Inferior parietal cortex (tissue), 1 donor: Measurements from ENCODE around the gene GALNT9.
"Not testable (repeated sequence)": the region's sequence is repeated elsewhere in the genome, so short reads cannot be mapped to it uniquely, and the experiment has no call there.

Experiments
- DNase-seq: peaks from one replicate; pipeline ENCODE4 v3.0.0-alpha.2; 2016; ENCODE audit errors: extremely low spot score

The GALNT9 gene

DNA sequence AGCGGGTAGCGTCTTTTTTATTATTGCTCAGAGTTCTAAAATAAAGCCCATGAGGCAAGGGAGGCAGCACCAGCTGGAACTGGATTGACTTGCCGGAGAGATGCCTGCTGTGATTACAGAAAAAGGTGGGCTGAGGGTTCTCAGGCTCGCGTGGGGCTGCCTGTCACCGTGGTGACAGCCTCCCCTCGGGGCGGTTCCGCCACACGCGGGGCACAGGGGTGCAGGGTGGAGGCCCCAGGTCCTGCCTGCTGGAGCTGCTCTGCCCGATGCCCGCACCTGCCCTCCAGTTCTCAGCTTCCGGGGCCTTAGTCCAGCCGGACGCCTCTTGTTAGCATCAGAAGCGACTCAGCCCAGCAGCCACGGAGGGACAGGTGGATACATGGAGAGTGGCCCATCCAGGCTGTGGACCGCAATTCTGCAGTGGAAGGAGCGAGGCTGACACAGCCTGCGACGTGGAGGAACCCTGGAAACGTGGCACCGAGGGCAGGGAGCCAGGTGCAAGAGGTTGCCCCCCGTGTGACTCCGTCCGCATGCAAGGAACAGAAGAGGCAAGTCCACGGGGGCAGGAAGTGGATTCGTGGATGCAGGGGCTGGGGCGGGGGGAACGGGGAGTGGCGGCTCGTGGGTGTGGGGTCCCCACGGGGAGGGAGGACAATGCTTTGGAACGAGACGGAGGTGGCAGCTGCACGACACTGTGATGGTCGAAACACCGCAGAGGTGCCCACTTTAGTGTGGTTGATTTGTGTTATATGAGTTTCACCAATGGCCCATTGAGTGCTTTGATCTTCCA is 79.5 kb downstream of the GALNT9 start:
- no peak for DNase-seq

- DNase-seq = peak; percentile 25
Measured at GRCh38 chr12:132248453-132249167, 80.8 kb downstream of the GALNT9 start.

DNA sequence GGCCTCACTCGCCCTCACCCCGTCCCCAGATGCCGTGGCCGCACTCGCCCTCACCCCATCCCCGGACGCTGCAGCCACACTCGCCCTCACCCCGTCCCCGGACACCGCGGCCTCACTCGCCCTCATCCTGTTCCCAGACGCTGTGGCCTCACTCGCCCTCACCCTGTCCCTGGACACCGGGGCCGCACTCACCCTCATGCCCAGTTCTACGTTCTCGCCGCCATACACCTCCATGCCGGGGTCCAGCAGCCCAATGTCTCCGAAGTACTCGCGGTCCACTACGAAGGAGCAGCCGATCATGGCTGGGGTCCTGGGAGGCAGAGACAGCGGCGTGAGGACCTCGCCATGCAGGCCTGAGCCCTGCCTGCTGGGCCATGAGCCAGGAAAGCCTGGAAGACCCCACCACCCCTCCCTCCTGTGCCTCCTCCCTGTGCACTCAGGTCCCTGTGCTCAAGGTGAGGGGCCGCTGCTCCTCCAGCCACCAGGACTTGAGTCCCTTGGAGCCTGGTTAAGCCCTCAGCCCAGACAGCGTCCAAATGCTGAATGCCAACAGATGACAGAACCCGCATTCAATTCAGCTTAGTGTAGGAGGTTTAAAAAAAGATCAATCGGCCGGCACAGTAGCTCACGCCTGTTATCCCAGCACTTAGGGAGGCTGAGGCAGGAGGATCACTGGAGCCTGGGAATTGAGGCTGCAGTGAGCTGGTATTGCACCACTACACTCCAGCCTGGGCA is 81.5 kb downstream of the GALNT9 start:
- DNase-seq = no peak

DNA sequence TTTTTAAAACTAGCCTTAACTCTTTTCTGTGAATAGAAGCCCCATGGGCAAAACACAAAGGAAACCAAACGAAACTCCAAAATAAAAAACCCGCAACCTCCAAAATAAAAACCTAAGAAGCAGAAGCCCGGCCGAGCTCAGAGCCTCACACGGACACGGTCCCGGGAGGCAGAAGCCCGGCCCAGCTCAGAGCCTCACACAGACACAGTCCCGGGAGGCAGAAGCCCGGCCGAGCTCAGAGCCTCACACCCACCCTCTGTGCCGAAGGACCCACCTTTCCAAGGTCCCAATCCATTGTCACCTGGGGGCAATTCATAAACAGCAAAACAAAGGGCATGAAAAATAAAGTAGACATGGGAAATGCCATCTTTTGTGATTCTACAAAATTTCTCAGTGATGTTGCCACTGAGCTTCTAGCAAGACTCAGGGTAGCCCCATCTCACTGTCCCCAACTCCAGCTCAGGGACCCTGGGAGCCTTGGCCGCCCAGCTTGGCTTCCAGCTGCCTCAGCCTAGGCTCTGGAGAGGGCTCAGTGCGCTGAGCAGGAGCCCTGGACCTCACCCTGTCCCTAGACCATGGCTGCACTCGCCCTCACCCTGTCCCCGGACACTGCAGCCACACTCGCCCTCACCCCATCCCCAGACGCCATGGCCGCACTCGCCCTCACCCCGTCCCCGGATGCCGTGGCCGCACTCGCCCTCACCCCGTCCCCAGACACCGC is 82.2 kb downstream of the GALNT9 start:
- DNase-seq = no peak

DNA sequence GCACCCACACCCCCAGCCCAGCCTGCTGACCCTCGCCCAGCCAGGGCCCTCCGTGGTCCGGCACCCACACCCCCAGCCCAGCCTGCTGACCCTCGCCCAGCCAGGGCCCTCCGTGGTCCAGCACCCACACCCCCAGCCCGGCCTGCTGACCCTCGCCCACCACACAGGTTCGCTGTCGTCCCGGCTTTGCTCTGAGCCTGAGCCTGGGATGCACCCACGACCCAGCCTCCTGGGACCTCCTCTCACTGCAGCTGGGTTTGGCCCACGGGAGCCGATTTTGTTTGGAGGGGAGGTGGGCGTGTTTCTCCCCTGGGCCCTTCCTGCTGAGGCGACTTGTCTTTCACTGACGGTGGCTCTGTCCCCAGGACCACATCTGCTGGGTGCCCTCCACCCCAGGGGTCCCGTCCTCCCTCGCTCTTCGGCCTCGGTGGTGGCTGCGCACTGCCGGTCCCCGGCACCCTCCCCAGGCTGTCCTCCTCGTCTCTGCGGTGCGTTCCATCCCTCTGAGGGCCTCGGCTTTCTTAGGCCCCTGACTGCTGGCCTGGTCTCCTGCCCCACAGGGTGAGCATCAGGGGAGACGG is 83.8 kb downstream of the GALNT9 start:
- DNase-seq = no peak

DNA sequence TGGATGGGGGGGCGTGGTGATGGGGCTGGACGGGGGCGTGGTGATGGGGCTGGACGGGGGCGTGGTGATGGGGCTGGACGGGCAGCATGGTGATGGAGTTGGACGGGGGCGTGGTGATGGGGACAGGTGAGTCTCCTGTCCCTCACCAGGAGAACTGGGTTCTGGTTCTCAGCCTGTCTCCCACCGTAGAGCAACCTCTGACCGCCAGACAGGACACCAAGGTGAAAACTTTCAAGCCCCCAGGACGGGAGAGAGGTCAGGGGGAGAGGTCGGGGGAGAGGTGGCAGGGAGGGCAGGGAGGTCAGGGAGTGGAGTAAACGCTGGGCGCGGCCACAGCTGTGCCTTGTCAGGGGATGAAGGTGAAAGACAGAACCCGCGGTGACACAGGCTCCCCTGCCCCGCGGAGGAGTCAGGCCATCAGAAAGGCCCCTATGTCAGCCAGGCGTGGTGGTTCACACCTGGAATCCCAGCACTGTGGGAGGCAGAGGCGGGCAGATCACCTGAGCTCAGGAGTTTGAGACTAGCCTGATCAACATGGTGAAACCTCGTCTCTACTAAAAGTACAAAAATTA is 84.6 kb downstream of the GALNT9 start:
- no peak for DNase-seq

DNA sequence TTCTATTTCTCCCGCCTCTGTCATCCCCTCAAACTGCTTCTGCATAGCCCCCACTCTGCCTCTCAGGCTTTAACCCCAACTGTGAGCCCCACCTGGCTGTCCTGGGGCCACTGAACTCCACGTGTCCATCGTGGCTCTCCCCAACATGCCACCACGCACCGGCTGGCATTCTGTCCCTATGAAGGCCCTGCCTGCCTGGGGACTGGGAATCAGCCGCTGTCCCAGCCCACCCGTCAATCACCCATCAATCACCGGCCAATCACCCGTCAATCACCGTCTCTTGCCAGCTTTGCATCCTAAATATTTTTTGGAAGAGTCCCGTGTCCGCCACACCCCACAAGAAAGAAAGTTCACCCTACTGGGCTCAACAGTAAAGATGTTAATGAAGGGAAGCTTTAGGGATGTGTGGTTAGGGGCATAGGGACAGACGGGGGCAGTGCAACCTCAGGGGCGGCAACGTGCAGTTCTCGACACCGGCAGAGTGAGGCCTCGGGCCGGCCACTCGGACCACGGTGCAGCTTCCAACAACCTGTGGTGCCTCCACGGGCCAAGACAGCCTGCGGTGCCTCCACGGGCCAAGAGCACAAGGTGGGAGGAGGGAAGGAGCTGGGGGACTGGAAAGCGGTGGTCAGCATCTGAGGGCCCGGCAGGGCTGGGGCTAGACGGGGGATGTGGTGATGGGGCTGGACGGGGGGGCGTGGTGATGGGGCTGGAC is 85.6 kb downstream of the GALNT9 start:
- DNase-seq = no peak

DNA sequence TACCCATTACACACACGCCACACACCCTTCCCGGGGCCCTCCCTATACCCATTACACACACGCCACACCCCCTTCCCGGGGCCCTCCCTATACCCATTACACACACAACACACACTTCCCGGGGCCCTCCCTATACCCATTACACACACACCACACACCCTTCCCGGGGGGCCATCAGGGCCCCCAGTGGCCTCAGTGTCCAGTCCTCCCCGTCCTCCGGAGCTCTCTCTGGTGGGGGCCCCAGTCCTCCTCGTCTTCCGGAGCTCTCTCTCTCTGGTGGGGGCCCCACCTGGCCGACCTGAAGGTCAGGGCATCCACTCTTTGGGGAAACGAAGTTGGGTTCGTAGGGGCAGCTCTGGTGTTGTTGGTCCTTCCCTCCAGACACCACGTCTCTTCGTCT is 86.2 kb downstream of the GALNT9 start:
- DNase-seq = not testable (repeated sequence)

GRCh38 chr12:132240669-132241007 is 88.8 kb downstream of the GALNT9 start:
- DNase-seq = not testable (repeated sequence)

DNA sequence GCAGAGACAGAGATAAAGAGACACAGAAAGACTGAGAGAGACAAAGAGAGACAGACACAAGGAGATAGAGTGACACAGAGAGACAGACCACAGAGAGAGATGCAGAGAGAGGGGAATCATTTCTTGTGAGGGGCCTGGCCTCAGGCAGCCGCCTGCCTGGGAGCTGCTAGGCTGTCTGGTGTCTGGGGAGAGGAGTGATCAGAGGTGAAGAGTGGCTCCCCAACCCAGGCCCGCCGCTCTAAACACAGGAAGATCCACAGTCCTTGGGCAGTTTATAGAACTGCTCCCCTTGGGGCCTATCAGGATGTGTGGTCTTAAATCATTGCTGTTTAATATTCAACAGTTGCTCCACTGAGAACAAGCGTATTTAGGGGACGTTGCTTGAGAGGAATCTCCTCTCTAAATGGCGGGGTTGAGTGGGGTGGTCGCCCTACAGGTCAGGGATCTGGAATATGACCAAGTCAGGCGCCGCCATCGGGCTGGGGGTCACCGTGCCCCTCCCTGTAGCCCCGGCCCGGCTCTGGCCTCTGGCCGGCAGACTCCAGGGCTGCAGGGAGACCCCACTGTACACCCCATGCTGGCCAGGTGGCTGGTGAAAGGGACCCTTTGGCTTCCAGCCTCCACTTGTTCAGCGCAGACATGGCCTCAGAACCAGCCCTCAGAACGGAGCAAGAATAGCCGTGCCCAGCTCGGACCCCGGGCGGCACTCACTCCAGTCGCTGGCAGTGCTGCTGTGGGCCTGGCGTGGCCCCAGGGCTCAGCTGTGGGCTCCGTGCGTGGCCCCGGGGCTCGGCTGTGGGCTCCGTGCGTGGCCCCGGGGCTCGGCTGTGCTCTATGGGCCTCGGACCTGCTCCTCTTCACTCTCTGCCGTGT is 89.4 kb downstream of the GALNT9 start:
- no peak for DNase-seq

- DNase-seq = no peak
Measured at GRCh38 chr12:132239392-132239791, 90.0 kb downstream of the GALNT9 start.

DNA sequence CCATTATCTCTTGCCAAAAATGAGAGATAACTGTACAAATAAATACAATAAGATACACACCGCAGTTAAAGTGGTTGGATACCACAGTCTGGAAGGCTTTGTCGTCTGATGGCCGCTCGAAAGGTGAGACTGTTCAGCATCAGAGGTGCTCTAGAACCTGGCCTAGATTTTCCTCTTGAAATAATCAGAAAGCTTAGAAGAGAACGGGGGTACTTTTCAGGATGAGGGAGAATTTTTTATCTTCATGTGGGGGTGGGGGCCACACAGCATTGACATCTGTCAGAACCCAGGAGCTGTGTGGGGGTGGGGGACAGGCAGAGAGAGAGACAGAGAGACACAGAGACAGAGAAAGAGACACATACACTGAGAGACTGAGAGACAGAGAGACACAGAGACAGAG is 90.5 kb downstream of the GALNT9 start:
- DNase-seq = no peak

GRCh38 chr12:132238488-132238854 is 90.9 kb downstream of the GALNT9 start:
- no peak for DNase-seq

DNA sequence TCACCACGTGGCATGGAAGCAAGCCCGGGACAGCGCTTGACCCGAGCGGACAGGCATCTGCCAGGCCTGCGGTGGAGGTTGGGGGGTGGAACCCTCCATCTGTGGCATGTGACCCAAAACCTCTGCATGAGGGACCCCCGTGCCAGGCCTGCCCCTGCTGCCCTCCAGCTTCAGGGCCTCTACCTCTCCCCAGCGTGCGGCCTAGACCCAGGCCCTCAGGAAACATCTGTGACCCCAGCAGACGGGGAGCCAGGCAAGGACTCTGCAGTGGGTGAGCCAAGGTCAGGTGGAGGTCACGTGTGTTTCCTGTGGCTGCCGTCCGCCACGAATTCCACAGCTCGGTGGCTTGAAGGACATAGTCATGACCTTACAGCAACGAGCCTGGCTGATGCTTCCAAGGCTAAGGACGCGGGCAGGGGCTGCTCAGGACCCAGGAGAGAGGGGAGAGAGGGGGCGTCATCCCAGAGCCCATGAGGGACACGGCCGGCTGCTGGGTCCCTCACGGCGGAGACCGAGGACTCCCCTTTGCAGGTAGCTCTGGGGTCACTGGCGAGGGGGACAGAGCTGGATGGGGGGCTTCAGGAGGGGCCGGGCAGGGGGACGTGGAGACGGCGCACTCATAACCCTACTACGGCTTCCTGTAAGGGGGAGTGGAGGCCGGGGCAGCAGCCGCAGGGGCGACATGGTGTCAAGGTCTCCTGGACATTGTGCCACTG is 91.5 kb downstream of the GALNT9 start:
- no peak for DNase-seq

DNA sequence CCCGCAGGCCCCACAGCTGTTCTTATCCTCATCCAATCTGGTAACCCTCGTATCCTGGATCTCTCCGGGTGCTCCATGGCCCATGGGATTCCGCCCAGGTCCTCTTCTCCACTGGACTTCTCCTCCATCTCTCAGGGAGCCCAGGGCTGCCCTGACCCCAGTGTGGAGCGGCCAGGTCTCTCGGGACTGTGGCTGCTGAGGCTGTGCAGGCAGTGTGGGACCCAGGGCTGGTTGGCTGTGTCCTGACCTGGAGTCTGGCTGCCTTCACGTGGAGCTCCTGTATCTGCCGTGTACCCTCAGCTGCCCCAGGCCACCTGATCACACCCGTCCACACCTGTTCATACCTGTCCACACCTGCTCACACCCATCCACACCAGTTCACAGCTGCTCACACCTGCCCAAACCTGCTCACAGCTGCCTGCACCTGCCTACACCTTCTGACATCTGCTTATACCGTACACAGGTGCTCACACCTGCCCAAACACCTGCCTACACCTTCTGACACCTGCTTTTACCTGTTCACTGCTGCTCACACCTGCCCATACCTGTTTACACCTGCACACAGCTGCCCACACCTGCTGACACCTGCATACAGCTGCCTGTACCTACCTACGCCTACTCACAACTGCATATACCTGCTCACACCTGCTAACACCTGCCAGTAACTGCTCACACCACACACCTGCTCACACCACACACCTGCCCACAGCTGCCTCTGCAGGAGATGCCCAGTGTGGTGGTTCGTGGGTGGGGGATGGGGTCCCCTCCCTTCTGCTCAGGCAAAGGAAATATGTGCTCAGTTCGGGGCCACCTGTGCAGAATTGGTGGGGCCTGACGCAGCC is 92.2 kb downstream of the GALNT9 start:
- DNase-seq = no peak

- DNase-seq = no peak
Measured at GRCh38 chr12:132236129-132236929, 93.1 kb downstream of the GALNT9 start.

DNA sequence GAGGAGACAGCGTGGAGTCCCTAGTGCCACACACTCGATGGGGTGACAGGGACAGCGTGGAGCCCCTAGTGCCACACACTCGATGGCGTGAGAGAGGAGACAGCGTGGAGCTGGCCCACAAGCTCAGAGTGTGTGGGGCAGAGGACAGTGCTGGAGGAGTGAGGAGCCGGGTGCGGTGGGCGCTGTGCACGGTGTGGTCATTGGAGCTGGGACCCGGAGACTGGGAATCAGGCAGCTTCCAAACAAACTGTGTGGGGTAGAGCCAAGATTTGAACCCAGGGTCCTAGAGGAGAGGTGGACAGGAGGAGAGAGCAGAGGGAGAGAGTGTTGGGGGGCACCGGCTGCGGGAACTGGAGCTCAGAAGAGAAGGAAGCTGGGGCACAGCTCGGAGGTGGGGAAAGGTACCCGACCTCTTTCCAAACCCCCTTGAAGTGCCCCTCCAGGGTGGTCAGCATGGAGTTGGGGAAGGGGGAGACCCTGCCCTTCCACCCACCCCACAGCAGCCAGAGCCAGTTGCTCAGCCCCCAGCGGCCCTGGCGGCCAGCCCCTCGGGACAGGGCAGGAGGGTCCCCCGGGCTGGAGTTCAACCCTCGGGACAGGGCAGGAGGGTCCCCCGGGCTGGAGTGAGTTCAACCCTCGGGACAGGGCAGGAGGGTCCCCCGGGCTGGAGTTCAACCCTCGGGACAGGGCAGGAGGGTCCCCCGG is 94.1 kb downstream of the GALNT9 start:
- DNase-seq = no peak
